HG02798 (cell line): ENCODE measurements around the gene NMRK2.

Experiments
- ATAC-seq: cut with Tn5 transposase; IDR thresholded peaks from one replicate; pipeline ENCODE4 v1.9.1; 2021; ENCODE audit warnings: mild to moderate bottlenecking; ENCODE audit not compliant: unreplicated experiment, poor library complexity

Gene NMRK2

DNA sequence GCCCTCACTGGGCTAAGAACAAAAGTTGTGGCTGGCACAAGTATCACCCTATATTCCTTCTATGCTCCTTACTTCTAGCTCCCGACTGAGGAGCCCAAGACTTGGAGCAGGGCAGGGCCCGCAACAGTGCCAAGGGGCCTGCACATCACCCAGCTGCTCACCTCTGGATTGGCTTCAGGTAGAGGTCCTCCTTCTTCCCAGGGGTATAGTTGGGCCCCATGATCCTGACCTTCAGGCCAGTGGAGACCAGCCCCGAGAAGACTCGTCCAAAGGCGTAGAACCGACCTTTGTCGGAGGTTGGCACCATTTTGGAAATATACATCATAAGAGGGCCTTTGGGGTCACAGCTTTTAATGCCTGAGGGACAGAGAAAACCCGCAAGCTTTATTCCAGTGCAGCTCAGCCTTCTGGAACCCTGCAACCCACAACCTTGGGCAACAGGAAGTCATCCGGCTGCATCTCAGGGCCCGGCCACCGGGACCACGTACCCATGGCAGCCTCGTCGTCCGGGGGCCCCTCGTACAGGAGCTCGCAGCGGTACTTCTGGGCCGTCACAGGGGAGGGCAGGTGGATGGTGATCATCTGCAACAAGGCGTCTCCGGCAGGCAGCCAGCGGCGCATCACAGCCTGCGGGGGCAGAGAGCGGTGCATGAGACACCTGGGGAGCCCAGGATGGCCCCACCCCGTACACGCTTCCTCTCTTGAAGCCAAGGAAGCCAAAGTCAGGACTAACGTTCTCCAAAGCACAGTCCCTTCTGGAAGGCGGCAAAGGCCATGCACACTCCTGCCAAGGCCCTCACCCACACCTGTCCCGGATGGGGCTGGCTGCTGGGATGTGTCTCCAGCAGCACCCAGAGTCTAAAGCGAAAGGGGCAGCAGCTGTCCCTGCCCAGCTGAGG lies 47.7 kb downstream of the NMRK2 start:
- no peak for ATAC-seq

DNA sequence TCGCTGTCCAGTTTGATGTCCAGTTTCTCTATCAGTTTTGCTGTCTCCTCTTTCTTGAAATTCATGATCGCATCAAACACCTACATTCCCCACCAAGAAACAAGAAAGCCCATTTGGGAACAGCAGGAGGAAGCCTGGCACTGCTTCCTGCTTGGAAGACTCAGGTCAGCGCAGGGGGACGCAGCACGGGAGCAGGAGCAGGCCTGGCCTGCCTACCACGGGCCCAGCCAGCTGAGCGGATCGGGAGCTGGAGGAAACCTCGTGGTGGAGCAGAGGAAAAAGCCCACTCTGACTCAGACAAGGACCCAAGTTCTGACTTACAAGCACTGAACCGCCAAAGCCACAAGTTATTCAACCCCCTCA lies 48.5 kb downstream of the NMRK2 start:
- no peak for ATAC-seq

DNA sequence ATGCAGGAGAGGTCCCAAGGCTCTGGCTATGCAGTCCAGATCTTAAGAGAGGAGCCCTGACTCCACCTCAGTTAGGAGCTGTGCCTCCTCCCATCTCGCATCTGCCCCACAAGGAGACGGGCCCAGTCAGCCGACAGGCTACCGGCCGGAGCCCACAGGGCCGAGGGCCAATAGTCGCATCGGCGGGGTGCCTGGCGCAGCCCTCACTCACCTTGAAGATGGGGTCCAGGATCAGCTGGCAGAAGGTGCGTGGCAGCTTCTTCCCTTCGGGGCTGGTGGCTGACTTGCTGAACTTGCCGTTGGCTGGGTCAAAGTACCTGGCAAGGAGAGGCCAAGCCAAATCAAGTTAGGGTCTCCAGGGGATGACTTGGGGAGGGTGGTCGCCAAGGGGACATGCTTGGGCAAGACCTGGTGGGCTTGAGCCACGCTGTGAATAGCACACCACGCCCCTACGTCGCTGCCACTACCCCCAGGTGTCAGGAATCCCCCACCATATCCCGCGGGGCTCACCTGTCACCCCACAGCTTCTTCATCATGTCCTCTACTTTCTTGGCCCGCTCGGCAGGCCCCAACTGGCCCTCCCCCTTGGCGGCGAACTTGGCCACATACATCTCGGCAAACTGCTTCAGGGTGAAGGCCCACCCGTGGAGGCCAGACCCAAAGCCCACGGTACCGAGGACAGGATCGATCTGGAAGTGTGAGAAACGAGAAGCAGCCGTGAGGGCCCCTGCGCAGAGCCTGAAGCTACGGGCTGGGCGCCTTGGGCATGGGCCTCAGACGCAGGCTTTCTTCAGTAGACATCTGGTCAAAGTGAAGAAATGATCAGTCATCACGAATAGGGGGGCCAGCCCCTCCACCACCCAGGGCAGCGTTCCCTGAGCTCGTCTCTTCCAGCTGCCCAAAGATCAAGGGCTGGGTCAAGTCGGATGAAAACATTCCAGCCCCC lies 49.1 kb downstream of the NMRK2 start:
- no peak for ATAC-seq

DNA sequence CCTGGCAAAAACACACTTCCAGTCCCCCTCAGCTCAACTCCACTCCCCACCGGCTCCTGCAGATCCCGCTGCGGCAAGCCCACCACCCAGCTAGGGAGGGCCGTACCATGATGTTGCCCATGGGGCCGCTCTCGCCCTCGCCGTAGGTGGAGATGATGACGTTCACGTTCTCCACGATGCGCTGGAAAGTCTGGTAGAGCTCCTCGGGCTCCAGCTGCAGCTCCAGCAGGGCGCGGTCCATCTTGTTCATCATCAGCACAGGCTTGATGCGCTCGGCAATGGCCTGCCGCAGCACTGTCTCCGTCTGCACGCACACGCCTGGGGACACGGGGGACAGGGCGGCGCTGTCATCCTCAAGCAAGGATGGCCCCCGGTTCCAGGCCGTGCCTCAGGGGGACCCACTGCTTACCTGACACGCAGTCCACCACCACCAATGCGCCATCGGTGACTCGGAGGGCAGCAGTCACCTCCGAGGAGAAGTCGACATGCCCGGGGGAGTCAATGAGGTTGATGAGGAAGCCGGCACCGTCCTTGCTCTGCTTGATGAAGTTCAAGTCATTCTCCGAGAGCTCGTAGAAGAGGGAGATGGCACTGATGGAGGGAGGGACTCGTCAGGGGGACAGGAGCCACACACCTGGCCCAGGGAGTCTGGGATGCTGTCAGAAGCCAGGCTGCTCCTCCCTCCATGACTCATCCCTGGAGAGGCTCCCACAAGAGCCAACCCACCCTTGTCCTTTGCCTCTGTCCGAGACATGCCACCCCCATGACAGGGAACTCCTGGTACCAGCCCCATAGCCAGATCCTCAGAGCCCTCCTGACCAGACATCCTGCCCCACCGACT lies 50.1 kb downstream of the NMRK2 start:
- ATAC-seq: no peak

DNA sequence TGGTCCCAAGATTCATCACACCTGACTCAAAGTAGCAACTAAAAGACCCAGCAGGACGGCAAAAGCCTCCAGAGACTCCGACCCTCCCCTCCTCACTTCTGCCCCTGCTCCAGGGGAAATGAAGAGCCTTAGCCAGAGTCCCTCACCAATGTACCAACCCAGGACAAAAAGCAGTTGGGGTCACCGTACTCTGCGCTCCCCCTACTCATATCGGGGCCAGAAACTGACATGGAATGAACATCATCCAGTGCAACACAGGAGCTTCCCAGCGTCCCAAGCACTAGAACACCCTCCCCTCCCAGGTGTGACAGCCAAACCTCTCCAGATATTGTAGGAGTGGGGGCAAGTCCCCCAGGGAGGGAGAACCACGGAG lies 50.7 kb downstream of the NMRK2 start:
- ATAC-seq: no peak

DNA sequence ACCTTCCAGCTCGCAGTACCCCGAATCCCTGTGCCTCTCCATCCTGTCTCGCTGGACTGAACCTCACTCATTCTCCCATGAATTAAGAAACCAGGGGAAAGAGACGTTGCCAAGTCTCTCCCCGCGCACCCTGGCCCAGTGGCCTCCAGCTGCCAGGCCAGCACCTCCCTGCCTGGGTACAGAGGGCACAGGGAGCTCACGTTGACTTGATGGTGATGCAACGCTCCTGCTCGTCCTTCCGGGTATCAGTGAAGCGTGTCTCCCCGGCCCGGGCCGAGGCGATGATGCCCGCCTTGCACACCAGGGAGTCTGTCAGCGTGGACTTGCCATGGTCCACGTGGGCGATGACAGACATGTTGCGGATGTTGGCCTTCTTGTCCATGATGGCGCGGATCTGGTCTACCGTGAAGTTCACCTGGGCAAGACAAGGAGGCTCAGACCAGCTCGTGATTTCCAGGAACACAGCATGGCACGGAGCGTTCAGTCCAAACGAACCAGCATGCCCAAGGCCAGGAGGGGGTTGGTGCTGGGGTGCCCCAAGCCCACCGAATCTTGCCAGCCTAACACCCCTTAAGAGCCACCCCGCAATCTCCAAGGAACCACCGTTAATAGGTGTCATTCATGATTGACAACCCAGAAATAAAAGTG lies 51.2 kb downstream of the NMRK2 start:
- ATAC-seq: no peak

DNA sequence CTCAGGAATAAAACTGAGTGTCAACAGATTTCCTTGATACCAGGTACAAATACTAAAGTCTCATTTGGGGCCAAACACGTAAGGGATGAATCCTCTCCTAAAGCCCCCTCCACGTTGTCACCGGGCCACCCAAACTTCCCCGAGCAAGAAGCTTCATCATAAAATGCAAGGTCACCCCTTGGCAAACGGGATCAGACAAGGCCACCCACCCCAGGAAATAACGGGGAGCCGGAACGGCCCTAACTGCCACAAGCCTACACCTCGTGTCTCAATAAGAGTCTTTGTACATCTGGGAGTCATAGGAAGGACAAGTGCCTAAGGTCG lies 51.7 kb downstream of the NMRK2 start:
- no peak for ATAC-seq

DNA sequence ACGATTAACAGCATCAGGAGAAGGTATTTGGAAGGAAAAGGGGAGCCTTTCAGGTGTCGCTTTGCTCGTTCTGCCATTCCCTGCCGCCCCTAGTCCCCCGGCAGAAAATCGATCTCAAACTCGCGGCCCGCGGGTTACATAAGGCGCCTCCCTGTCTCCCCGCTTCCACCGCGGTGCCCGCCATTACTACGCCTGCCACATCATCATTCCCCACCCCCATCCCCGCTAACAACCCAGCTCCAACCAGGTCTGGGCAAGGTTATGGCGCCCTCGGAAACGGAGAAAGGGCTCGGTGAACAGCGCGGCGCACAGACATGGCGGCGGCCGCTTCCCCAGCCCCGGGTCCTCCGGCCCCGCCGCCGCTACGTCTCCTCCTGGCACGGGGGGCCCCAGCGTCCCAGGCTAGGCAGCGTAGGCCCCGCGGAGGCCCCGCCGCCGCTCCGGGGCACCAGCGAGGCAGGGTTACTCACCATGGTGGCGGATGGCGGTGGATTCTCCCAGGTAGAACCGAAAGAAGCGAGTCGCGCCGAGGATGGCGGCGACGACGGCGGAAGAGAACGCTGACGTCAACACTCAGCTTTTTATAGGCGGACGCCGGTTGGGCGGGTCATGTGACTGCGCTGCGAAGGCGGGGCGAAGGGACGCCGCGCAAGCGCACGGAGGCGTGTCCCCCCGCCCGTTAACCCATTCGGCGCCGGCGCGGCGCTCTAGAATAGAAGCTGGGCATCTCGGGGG lies 52.2 kb downstream of the NMRK2 start, which contains the start of gene EEF2:
Gene EEF2, minus strand, starts transcription at position 556 of the 735 bp plus-strand sequence. Its CDS starts 83 bp downstream, at position 473.
- peak; percentile 70 for ATAC-seq

DNA sequence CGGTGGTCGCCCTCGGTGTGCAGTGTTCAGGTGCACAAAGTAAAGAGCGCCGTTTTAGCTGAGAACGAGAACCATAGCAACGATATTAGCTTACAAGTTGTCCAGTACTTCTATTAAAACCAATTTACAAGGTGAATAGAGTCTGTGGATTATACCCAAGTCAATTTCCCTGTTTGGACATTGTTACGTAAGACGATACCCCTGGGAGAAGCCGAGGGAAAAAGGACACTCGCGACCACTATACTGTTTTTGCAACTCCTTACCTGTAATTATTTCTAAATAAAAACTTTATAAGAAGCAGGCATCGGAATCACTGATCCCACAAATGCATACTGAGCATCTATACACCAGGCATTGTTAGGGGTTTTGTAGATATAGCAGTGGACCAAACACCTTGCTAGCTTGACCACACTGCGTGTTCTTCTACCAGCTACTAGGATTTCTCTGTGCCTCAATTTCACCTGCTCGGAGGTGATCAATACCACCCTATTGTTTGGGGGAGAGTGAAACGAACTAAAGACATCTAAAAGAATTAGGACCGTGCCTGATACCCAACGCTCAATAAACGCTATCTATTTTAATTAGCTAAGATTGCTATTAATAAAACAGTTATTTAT lies 52.9 kb downstream of the NMRK2 start:
- no peak for ATAC-seq

DNA sequence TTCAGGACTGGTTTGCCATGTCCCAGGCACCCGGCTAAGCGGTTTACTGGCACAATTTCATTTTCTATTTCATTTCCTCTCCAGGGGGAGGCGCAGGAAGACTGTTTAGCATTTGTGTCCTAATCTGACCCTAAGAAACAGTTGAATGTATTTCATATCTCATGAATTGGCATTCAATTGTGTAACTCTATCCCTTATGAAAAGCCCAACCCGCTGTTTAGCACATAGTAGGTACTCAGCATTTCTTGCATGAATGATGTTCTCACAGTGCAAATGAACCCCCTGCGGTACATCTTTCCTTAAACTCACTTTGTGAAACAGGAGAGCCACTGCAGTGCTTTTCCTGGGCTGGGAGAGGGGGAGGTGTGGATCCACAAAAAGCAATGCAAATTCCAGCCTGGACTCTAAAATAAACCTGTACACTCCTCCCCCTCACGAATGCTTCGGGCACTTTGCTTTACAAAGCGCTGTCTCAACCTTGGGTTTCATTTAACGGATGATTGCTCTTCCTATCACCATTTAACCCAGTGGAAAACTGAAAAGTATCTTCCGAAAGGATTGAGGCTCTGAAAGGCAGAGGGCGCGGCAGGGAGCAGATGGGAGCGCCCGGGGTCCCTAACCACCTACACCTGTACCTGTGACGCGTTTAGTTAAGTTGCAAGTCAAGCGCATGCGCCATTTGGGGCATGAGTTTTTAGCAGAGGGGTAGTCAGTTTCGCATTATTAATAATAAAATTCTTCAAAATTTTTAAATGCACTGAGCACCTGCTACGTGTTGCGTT lies 53.6 kb downstream of the NMRK2 start:
- no peak for ATAC-seq

DNA sequence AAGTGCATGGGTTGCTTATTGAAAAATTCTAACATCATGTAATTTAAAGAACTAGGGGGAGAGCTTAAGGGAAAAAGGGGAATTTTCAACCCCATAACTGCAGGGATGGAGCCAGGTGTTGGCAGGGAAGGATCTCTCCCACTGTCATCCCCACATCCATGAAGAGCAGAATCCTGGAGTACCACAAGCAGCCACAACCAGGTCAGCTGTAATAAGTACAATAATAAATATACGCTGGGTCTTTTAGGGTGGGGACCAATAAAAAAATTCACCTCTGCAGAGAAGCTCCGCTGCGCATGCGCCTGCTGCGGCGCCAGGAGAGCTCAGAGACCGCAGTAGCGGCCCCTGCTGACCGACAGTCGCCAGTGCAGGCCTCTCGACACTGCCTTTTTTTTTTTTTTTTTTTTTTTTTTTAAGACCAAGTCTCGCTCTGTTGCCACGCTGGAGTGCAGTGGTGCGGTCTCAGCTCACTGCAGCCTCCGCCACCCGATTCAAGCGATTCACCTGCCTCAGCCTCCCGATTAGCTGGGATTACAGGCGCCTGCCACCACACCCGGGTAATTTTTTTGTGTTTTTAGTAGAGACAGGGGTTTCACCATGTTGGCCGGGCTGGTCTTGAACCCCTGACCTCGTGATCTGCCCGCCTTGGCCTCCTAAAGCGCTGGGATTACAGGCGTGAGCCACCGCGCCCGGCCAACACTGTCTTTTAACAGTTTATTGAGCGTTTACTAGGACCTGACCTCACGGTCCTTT lies 54.9 kb downstream of the NMRK2 start:
- peak; percentile 50 for ATAC-seq

DNA sequence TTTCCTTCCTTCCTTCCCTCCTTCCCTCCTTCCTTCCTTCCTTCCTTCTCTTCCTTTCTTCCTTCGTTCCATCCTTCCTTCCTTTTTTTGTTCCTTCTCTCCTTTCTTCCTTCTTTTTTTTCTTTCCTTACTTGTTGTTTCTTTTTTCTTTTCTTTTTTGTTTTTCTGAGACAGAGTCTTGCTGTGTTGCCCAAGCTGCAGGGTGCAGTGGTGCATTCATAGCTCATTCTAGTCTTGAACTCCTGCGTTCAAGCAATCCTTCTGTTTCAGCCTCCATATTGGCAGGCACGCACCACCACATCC lies 57.9 kb downstream of the NMRK2 start:
- ATAC-seq: no peak
